ENCODE measurements around the gene HIVEP3.

The HIVEP3 gene

DNA sequence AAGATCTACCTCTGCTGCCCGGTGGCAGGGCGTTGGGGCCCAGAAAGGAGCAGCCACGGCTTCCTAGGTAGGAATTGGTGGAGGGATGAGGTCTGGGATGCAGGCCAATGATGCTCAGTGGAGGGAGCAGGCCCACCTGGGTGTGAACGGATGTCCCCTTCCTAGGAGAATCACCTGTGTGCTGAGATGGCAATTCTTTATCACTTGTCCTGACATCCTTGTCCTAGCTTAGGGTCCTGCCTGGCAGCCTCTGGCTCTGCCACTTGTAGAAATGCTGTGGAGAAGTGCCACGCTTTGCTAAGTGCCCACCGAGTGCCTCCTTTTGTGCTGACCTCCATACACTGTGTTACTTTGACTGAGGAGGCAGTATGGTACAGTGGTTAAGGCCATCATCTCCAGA is 447.1 kb downstream of the HIVEP3 start:
- no peak for DNase-seq

DNA sequence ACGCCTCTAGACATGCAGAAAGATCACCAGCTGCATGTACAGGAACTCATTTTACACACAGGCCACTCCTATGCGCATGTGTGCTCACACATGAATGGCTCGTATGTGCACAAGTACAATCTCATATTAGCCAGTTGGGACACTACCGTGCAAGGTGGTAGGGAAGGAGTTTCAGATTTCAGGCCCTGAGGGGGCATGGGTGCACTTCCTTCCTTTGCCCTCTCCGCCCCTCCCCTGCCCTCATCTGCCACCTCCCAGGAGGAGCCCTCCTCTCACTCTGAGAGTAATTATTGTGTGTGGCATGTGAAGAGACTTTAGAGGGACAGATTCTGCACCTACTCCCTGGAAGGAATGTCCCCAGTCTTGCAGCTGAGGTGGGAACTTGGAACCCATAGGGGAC is 449.0 kb downstream of the HIVEP3 start:
- DNase-seq: no peak

DNA sequence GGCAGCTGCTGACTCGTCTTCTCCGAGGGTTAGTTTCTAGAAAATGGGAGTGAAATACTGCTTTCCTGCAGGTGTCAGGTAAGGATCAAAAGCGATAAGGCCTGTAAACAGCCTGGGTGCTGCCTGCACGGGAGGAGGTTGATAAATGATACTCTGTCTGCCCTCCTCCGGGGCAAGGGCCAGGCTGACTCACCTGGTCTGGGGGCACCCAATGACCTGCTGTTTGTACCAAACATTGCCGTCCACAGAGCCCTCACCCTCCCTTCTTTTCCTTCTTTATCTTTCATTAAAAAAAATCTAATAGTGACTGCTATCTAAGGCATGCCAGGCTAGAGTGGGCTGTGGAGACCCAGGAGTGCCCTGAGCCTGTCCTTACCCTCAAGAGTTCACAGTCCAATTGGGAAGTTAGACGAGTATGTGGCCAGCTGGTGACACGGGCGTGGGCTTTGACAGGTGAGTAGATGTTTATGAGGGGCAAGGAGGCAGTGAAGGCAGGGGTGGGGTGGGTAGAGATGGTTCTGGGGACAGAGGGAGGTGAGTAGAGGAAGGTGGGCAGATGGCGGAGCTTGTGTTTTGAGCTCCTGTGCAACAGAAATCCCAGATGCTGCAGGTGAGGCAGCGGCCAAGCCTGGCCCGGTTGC is 450.5 kb downstream of the HIVEP3 start:
- no peak for DNase-seq

DNA sequence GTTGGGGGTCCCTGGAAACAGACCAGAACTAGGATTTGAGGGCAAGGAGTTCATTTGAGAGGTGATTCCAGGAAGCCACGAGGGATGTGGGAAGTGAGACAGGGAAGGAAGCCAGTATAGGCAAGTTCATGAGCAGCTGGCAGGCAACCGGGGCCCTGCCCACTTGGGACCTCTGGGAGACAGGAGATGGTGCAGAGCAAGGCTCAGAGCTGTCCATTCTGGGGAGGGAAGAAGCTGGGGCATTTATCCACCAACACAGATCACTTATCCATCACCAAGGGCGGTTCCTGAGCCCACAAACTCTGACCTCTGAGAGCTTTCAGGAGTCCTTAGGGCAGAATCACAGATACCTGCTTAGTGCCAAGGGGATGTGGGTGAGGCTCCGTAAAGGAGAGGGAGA is 451.0 kb downstream of the HIVEP3 start:
- no peak for DNase-seq

DNA sequence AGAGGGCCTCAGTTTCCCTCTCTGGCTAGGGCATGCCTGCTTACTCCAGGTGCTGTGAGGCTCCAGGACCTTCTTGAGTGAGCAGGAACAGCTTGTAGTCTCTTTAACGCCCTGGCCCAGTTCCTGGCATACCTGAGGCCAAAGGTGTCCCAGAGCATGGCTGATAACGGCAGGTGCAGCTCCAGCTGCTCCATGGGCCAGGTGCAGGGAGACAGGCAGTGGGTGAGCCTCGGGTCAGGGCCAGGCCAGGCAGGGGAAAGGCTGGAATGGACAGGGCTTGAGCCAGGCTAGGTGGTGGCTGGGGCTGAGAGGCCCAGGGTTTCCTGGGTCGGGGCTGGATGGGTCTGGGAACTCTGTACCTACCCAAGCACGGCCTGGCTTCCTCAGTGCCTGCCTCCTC is 452.6 kb downstream of the HIVEP3 start:
- no peak for DNase-seq

DNA sequence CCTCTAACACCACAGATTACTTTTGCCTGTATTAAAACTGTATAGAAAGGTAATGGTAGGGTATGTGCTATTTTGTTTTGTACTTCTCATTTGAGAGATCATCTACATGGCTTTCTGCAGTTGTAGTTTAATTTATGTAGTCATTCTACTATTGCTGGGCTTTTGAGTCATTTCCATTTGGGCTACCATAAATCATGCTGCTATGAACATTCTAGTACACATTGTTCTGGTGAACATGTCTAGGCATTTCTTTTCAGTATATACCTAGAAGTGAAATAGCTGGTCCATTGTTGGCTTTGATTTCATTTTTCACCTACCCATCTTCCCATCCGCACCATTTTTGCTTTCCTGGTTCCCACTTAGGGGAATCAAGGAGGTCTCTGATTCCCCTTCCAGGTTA is 453.0 kb downstream of the HIVEP3 start:
- no peak for DNase-seq

DNA sequence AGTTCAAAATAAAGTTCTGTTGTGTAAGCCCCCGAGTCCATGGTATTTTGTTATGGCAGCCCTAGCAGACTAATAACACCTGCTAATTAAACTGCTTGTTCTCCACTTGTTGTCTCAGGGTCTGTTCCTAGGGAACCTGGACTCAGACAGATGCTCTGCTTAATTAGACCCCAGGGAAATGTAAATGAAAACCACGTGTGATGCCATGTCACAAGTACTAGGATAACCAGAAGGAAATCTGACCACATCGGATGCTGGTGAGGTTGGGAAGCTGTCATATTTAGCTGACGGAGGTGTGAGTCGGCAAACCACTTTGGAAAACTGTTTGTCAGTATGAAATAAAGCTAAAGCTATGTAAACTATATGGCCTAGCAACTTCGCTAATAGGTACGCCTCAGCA is 453.8 kb downstream of the HIVEP3 start:
- DNase-seq: no peak

DNA sequence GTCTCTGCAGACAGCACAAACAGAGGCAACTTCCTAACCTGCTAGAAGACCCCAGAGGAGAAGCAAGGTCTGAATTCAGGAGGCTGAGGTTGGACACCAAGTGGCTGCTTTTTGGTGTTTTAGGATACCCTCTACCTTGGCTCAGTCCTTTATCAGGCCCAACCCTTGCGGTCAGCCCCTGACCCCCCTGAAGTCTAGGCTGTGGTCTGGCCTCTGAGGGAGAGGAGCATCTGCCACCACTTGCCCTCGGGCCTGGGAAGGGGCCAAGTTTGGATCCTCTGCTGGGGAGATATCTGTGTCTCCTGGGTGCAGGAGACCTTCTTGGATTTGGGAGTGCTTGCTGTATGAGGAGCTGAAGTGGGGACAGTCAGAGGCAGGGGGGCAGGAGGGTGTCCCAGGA is 455.2 kb downstream of the HIVEP3 start:
- DNase-seq: no peak

DNA sequence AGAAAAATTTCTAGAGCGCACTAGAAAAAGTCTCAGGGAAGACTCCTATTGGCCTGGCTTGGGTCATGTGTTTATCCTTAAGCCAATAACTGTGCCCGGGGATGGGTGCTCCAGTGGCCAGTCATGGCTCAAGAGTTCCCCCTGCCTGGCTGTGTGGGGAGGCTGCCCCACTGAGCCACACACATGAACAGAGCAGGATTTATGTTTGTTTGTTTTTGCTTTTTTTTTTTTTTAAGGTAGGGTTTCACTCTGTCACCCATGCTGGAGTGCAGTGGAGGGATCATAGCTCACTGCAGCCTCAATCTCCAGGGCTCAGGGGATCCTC is 456.1 kb downstream of the HIVEP3 start:
- no peak for DNase-seq

DNA sequence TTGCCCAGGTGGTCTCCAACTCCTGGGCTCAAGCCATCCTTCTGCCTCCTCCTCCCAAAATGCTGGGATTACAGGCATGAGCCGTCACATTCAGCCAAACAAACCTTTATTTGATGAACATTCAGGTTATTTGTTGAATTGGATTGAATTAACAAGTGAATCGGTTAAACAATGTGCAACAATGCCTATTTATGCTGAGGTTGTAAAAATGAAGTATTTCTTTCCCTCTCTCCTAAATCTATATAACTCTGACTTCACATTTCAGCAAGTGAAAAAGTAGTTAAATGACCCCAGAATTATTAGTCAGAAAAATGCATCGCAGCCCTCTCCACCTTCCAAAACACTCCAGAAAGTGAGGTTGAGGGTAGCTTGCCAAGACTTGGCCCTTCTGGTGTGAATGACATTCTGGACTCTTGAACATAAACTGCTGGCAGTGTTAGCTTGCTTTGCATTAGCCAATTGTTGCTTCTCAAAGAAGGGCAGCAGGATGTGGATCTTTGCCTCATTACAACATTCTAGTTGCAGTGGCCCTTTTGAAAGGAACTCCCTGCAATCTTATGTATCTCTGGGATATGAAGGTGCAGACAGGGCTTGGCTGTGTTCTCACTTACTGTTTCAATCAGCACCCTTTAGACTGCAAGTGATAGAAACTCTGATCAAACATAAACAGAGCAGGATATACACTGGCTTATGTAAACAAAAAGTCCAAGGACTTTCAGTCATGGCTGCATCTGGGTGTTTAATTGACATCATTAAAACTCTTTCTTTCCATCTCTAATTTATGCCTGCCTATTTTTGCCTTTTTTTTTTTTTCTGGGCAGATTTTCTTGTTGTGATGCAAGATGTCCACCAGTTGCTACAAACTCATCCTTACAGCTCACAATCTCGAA is 456.7 kb downstream of the HIVEP3 start:
- no peak for DNase-seq

DNA sequence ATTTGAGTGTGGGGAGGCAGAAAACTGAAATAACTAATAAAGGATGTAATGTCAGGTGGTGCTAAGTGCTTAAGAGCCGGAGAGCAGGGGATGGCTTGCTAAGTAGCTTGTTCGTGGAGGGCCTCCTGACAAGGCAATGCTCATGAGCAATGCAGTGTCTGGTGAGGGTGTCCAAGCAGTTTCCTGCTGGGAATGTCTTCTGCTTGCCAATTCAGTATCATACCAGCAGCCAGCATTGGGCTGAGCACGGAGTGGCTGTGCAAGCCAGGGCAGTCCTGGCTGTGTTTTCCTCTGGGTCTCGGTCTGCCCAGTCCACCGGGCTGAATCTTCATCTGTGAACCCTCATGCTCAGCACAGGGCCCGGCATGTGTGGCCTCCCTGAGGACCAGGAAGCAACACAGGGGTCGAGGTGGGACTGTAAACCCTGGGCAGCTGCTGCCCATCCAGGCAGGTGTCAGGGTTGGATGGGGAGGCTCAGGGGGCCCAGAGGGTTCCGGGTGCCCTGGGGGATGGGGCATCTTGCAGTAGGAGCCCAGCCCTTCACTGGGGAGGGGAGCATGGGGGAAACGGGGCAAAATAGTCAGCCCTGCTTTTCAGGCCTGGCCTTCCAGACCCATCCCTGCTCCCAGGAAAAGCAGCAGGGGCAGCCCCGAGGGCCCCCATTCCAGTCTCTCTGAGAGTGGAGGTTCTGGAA is 461.7 kb downstream of the HIVEP3 start:
- no peak for DNase-seq
